ENCODE results near the gene DLG2.
A peak's percentile ranks its signal among the peaks of the same experiment; 100 is the strongest.
"Not testable (repeated sequence)": the region's sequence is repeated elsewhere in the genome, so short reads cannot be mapped to it uniquely, and the experiment has no call there.

Gene DLG2

GRCh38 chr11:85643191-85643614 is 16.1 kb upstream of the DLG2 start:
- no peak for DNase-seq (ENCODE audit: low read depth)

- no peak for DNase-seq (ENCODE audit: low read depth)
Measured at GRCh38 chr11:85634747-85635146, 7.6 kb upstream of the DLG2 start.

- no peak for DNase-seq (ENCODE audit: low read depth)
Measured at GRCh38 chr11:85628771-85629341, 1.7 kb upstream of the DLG2 start.

DNA sequence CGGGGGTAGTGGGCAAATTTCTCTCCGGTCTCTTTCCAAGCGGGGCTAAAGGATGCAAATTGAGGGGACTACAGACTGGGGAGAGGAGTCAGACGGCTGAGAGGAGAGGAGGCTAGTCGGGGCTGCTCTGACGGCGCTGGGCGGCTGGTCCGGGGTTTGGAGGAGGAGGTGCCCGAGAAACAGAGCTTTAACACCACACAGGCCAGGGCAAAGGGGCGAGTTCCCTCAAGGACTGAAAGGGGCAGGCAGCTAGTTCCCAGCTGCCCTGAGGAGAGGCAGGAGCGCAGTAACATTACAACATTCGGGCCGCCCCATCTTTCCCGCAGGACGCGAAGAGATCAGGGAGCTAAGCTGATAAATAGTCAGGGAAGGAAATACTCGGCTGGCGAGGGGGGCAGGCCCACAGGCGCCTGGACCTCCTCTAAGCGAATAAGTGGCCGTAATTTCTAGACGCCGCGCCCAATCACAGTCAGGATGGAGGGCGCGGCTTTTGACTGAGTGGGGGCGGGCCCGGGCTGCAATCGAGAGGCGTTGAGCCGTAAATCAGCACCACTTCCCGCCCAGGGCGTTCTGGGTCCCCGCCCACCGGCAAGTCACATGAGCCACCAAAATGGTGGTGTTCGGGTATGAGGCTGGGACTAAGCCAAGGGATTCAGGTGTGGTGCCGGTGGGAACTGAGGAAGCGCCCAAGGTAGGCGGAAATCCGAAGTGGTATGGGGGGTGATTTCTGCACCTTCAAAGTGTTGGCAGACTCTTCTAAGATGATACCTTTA is 1.0 kb upstream of the DLG2 start, which contains the start of gene TMEM126B:
Gene TMEM126B (plus strand): TSS at position 596 of the 773 bp plus-strand sequence. CDS start 15 bp downstream, at position 611.
- peak; percentile 93 for DNase-seq (ENCODE audit: low read depth)

- no peak for DNase-seq (ENCODE audit: low read depth)
Measured at GRCh38 chr11:85626496-85626895, 648 bp downstream of the DLG2 start.

- DNase-seq (ENCODE audit: low read depth) = no peak
Measured at GRCh38 chr11:85620256-85620655, 6.9 kb downstream of the DLG2 start.

DNA sequence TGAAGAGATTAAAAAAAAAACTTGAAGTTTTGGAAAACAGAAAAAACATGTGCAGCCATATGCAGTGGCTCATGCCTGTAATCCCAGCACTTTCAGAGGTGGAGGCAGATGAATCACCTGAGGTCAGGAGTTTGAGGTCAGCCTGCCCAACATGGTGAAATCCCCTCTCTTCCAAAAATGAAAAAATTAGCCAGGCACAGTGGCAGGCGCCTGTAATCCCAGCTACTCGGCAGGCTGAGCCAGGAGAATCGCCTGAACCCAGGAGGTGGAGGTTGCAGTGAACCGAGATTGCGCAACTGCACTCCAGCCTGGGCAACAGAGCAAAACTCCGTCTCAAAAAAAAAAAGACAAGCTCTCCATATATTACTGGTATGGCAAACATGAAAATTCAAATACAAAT is 7.6 kb downstream of the DLG2 start:
- no peak for DNase-seq (ENCODE audit: low read depth)

- not testable (repeated sequence) for DNase-seq (ENCODE audit: low read depth)
Measured at GRCh38 chr11:85611643-85612042, 15.5 kb downstream of the DLG2 start.

GRCh38 chr11:85609286-85609685 is 17.9 kb downstream of the DLG2 start:
- DNase-seq (ENCODE audit: low read depth) = not testable (repeated sequence)

DNA sequence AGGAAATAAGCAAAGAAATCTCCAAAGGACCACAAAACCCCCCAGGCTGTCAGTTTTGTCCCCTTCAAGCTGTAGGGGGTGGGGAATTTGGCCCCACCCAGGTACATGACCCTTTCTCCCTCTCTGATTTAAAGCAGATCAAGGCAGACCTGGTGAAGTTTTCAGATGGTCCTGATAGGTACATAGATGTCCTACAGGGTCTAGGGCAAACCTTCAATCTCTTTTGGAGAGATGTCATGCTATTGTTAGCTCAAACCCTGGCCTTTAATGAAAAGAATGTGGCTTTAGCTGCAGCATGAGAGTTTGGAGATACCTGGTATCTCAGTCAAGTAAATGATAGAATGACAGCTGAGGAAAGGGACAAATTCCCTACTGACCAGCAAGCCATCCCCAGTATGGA is 18.5 kb downstream of the DLG2 start:
- DNase-seq (ENCODE audit: low read depth) = not testable (repeated sequence)

GRCh38 chr11:85606237-85606636 is 20.9 kb downstream of the DLG2 start:
- not testable (repeated sequence) for DNase-seq (ENCODE audit: low read depth)

GRCh38 chr11:85603220-85603619 is 23.9 kb downstream of the DLG2 start:
- no peak for DNase-seq (ENCODE audit: low read depth)

DNA sequence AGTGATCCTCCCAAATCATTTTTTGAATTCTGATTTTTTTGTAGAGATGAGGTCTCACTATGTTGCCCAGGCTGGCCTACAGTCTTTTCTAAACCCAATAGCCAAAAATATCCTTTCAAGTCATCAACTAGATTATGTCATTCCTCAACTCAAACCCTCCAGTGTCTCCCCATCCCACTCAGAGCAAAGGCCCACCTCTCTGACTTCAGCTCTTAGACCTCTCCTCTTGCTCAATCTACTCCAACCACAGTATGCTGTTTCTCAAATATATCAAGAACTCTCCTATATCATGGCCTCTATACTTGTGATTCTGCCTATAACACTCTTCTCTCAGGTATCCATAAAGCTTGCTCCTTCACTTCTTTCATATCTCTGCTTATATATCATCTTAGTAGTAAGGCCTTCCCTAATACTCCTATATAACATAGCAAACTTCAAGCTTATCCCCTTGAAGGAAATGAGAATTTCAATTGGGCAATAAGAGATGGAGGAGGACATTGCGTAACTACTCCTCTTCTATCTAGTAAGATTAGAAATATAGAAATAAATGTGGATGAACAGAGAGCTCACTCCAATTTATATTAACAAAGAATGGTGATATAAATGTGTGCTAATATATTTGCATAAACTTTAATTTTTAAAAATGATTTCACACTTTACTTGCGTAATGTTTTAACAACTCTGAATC is 24.5 kb downstream of the DLG2 start:
- no peak for DNase-seq (ENCODE audit: low read depth)

GRCh38 chr11:85599083-85599482 is 28.1 kb downstream of the DLG2 start:
- no peak for DNase-seq (ENCODE audit: low read depth)

- no peak for DNase-seq (ENCODE audit: low read depth)
Measured at GRCh38 chr11:85596886-85597285, 30.3 kb downstream of the DLG2 start.

- no peak for DNase-seq (ENCODE audit: low read depth)
Measured at GRCh38 chr11:85595285-85595884, 31.8 kb downstream of the DLG2 start.

DNA sequence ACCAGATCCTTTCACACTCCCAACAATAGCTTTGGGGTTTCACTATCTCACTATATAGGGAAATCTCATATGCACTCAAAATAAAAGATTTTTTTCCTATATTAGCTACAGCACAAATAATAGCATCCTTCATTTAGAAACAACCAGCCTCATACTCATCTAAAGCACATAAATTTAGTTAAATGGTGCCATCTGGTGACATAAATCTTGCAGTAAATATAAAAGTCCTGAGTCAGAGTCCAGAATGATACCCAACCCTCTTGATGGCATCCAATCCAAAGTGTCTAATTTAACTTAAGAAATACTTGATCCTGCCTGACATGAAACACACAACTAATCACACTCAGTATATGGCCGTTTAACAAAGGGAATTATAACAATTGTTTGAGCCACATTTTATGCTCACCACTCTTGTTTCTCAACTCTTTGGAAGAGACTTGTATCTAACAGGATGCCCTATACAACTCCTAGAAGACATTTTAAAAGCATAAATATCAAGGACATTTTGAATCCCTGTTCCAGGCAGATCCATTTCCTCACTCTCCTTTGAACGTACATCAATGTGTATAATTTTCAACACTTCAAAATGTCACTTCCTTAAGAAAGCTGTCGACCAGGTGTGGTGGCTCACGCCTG is 36.2 kb downstream of the DLG2 start:
- DNase-seq (ENCODE audit: low read depth) = no peak

- DNase-seq (ENCODE audit: low read depth) = no peak
Measured at GRCh38 chr11:85589373-85589772, 37.8 kb downstream of the DLG2 start.

DNA sequence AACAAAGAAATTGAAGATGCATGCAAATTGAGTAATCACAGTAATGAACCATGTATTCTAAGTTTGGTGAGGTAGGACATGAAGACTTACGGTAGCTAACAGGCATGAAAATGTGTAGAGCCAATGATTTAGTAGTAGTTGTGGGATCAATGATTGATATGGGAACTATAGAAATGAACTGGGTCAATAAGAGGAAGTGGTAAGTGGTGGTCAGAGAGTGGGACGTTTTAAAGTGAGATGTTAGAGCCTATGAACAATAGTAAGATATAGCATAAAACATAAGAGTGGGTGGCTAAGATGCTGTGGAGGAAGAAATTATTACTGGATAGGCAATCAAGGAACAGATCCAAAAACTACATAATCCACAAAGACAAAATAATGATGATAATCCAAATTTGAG is 45.0 kb downstream of the DLG2 start:
- DNase-seq (ENCODE audit: low read depth) = no peak

- DNase-seq (ENCODE audit: low read depth) = no peak
Measured at GRCh38 chr11:85575388-85575787, 51.8 kb downstream of the DLG2 start.

GRCh38 chr11:85572056-85572455 is 55.1 kb downstream of the DLG2 start:
- no peak for DNase-seq (ENCODE audit: low read depth)

GRCh38 chr11:85569525-85569924 is 57.6 kb downstream of the DLG2 start:
- no peak for DNase-seq (ENCODE audit: low read depth)

Data from T follicular helper cell (primary cell).